Skeletal muscle tissue (tissue), 5 donors: ENCODE data around the gene KRTAP20-1. TPM values are rescaled to one million over a fixed set of nuclear protein-coding genes. Genes with fewer than 3 reads are reported as not detected.

Experiments
- H3K27ac ChIP-seq: one replicate; pipeline ENCODE4 v1.7.0; 2013; ENCODE audit warnings: mild to moderate bottlenecking, low read depth, low read length, inconsistent platforms
- H3K27me3 ChIP-seq, 3 donors: one replicate each; pipeline ENCODE4 v1.7.0; 2013; ENCODE audit warnings: low read length in 3 of 3; ENCODE audit not compliant: control insufficient read depth in 3 of 3, insufficient read depth in 3 of 3
- H3K36me3 ChIP-seq, 3 donors: one replicate each; pipeline ENCODE4 v1.7.0; 2013; ENCODE audit warnings: low read length in 3 of 3; ENCODE audit not compliant: control insufficient read depth in 3 of 3, insufficient read depth in 3 of 3
- H3K4me1 ChIP-seq, 3 donors: one replicate each; pipeline ENCODE4 v1.7.0; 2013; ENCODE audit warnings: low read length in 3 of 3, mild to moderate bottlenecking in 3 of 3; ENCODE audit not compliant: control insufficient read depth in 3 of 3, insufficient read depth in 3 of 3
- H3K4me3 ChIP-seq, 3 donors: one replicate each; pipeline ENCODE4 v1.7.0; 2013; ENCODE audit warnings: low read length in 3 of 3
- H3K9ac ChIP-seq, 3 donors: one replicate each; pipeline ENCODE4 v1.7.0; 2013; ENCODE audit warnings: low read length in 3 of 3, mild to moderate bottlenecking in 3 of 3, moderate library complexity in 2 of 3, low read depth in 1 of 3
- H3K9me3 ChIP-seq, 3 donors: one replicate each; pipeline ENCODE4 v1.7.0; 2013; ENCODE audit warnings: low read length in 3 of 3; ENCODE audit not compliant: control insufficient read depth in 3 of 3
- small RNA-seq: library from RNA; depleted of rRNA; stranded (forward); fragments of <200 nt; gene quantifications from one replicate; pipeline ENCODE3, GENCODE V24; 2014
- total RNA-seq: library from RNA; depleted of rRNA; stranded (reverse); fragments of >200 nt; gene quantifications from one replicate; pipeline ENCODE4 v1.2.3, GENCODE V29; 2014
- donor health status: Osteomylitis.

Gene KRTAP20-1
- total RNA-seq, 1 donor from 2014 or later, result not detected

DNA sequence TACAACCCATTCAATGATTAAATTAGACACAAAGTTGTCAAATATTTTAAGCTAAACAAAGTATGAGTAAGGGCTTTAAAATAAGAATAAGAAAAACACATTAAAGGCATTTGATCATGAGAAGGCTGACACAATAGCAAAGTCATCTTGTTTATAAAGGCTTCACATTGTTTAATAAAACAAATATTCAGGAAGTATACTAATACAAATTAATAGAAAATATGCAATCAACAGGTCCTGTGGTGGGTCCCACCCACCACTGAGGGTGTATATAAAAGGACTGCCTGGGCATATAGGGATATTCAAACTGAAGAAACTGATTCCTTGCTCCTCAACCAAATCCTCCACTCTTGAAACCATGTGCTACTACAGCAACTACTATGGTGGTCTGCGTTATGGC, 18.7 kb downstream of the KRTAP20-1 start, which contains the start of gene KRTAP20-2:
Gene KRTAP20-2 (plus strand): TSS at position 301 of the 400 bp plus-strand sequence. CDS start 58 bp downstream, at position 359.
- Histone ChIP-seq H3K9me3 (no peaks in the 10 kb centered on the region), H3K4me1 (no peaks in the 10 kb centered on the region), H3K27me3 (no peaks in the 10 kb centered on the region), H3K36me3 (no peaks in the 10 kb centered on the region), H3K9ac (no peak within 1 kb of the TSS), H3K27ac (no peak within 1 kb of the TSS), H3K4me3 (no peak within 1 kb of the TSS)

DNA sequence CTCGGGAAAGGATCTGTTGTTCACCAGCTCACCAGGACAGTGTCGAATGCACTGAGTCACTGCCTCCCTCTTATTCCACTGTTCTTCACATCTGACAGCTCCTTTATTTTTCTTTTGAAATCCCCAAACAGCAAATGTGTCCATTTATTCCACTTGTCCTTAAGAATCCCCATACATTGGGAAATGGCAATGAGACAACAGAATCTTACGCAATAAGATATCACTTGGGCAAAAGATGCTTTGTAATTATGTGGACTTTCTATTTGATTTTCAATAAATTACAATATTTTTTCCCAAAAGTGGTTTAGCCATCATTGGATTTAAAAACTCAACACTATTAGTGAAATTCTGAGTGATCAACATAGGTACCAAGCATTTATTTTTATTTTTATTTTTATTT, 22.5 kb downstream of the KRTAP20-1 start:
- Histone ChIP-seq H3K4me3 (no peak overlapping the region), H3K27me3 (no peaks in the 10 kb centered on the region)

DNA sequence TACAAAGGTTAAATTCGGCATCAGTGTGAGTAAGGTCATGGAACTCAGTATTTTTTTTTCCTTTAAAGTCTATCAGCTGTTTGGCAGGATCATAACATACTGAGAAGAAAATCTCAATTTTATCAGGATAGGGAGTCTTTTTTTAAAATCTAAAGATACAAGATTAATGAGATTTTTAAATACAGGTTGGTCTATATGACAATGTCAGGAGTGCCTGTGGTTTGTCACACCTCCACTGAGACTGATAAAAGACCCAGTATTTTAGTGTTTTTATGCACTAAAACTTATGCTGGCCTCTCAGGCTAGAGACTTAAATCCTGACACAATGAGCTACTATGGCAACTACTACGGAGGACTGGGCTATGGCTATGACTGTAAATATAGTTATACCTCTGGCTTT, 26.3 kb downstream of the KRTAP20-1 start, which contains the start of gene KRTAP20-3:
Gene KRTAP20-3 (plus strand): TSS at position 301 of the 400 bp plus-strand sequence.
- Histone ChIP-seq H3K9ac (no peak within 1 kb of the TSS), H3K9me3 (no peaks in the 10 kb centered on the region), H3K27ac (no peak within 1 kb of the TSS), H3K36me3 (no peaks in the 10 kb centered on the region), H3K27me3 (no peaks in the 10 kb centered on the region), H3K4me1 (no peaks in the 10 kb centered on the region), H3K4me3 (no peak within 1 kb of the TSS)

More for the DNA sequence above, 22.5 kb downstream of the KRTAP20-1 start:
- Histone ChIP-seq H3K4me1 (no peaks in the 10 kb centered on the region), H3K36me3 (no peaks in the 10 kb centered on the region), H3K9ac (no peak overlapping the region), H3K9me3 (no peaks in the 10 kb centered on the region), H3K27ac (no peak overlapping the region)

DNA sequence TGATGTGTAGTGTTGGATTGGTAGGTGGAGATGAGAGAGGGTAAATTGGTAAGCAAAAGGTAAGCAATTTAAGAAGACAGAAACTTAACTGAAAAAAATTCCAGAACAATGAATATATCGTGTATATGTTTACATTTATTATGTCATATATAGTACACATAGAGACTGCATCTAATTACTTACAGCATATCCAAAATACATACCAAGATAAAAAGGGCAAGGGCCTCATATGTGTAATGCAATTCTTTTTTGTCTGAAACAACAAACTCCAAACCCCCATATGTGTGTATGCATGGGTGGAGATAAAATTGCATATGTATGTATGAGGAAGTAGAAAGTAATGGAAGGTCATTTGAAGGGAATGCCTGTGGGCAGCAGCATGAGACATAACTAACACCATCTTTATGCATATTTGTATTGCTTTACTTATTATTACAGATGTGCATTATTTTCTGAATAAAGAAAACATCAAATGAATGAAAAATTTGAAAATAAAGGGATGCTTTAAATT, 30.7 kb downstream of the KRTAP20-1 start:
- no peak overlapping the region for H3K27ac ChIP-seq
- no peak overlapping the region for H3K9ac ChIP-seq
- H3K4me1 ChIP-seq, result no peaks in the 10 kb centered on the region
- no peak overlapping the region for H3K4me3 ChIP-seq
- H3K9me3 ChIP-seq, result no peaks in the 10 kb centered on the region
- H3K36me3 ChIP-seq, result no peaks in the 10 kb centered on the region
- H3K27me3 ChIP-seq, result no peaks in the 10 kb centered on the region

DNA sequence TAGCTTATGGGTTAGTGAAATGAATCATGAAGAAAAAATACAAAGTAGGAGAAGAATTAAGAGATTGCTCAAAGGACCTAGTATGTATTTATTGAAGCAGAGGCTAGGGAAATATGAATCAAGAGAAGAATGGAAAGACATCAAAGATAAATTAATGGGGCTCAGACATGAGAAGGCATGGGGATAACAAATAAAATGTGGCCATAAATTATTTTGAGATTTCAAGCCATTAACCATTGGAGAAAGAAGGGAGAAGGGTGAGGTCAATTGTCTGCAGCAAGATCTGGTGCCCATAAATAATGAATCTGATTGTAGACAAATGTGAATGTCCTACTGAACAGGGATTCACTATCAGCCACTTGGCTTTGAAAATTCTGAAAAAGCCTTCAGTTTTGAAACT, 36.7 kb downstream of the KRTAP20-1 start:
- Histone ChIP-seq H3K36me3 (no peaks in the 10 kb centered on the region), H3K9me3 (no peaks in the 10 kb centered on the region), H3K4me1 (no peaks in the 10 kb centered on the region), H3K27ac (no peak overlapping the region), H3K27me3 (no peaks in the 10 kb centered on the region), H3K9ac (no peak overlapping the region), H3K4me3 (no peak overlapping the region)

Small RNA genes lying within 50 kb of the gene (small RNA-seq; reads per million reads assigned to genes)
- not detected for gene KRTAP20-1
- gene KRTAP20-3, result not detected
- not detected for gene KRTAP20-4
- gene KRTAP22-1, result not detected
- not detected for gene KRTAP22-2

Other genes starting within 250 kb of the KRTAP20-1 start
- gene KRTAP13-2, start 244.2 kb upstream of the KRTAP20-1 start, total RNA-seq, result not detected
- gene KRTAP13-1, start 220.4 kb upstream of the KRTAP20-1 start, total RNA-seq, result not detected
- gene KRTAP13-3, start 190.5 kb upstream of the KRTAP20-1 start, total RNA-seq, result not detected
- not detected for gene KRTAP13-4, start 186.2 kb upstream of the KRTAP20-1 start, total RNA-seq
- not detected for gene KRTAP15-1, start 176.2 kb upstream of the KRTAP20-1 start, total RNA-seq
- gene KRTAP19-1, start 136.1 kb upstream of the KRTAP20-1 start, total RNA-seq, result not detected
- not detected for gene KRTAP19-2, start 129.0 kb upstream of the KRTAP20-1 start, total RNA-seq
- not detected for gene KRTAP19-3, start 124.4 kb upstream of the KRTAP20-1 start, total RNA-seq
- gene KRTAP19-4, start 119.3 kb upstream of the KRTAP20-1 start, total RNA-seq, result not detected
- gene KRTAP19-5, start 114.3 kb upstream of the KRTAP20-1 start, total RNA-seq, result not detected
- gene KRTAP19-6, start 74.6 kb upstream of the KRTAP20-1 start, total RNA-seq, result not detected
- gene KRTAP19-7, start 55.1 kb upstream of the KRTAP20-1 start, total RNA-seq, result not detected
- not detected for gene KRTAP22-2, start 26.0 kb upstream of the KRTAP20-1 start, total RNA-seq
- not detected for gene KRTAP6-3, start 24.0 kb upstream of the KRTAP20-1 start, total RNA-seq
- not detected for gene KRTAP6-2, start 17.5 kb upstream of the KRTAP20-1 start, total RNA-seq
- not detected for gene KRTAP22-1, start 15.3 kb upstream of the KRTAP20-1 start, total RNA-seq
- not detected for gene KRTAP6-1, start 2.5 kb upstream of the KRTAP20-1 start, total RNA-seq
- not detected for gene KRTAP20-4, start 4.2 kb downstream of the KRTAP20-1 start, total RNA-seq
- not detected for gene KRTAP20-2, start 18.8 kb downstream of the KRTAP20-1 start, total RNA-seq
- gene KRTAP20-3, start 26.4 kb downstream of the KRTAP20-1 start, total RNA-seq, result not detected
- gene KRTAP21-3, start 102.4 kb downstream of the KRTAP20-1 start, total RNA-seq, result not detected
- gene KRTAP21-2, start 130.8 kb downstream of the KRTAP20-1 start, total RNA-seq, result not detected
- gene KRTAP21-1, start 139.0 kb downstream of the KRTAP20-1 start, total RNA-seq, result not detected
- gene KRTAP8-1, start 196.8 kb downstream of the KRTAP20-1 start, total RNA-seq, result not detected
- not detected for gene KRTAP7-1, start 213.3 kb downstream of the KRTAP20-1 start, total RNA-seq